SK-N-MC (cell line): Measurements from ENCODE around the gene ZEB2.

ENCODE experiments used
- EZH2 ChIP-seq: fragments of 200-600 bp; sonication (generic); IDR thresholded peaks from one replicate; pipeline ENCODE4 v1.6.1; 2017; ENCODE audit warnings: antibody characterized with exemption
- POLR2AphosphoS5 ChIP-seq: IDR thresholded peaks from 2 replicates; pipeline ENCODE4 v1.6.1; 2012; ENCODE audit warnings: mild to moderate bottlenecking, low read depth, low read length, borderline replicate concordance

GRCh38 chr2:144358979-144359541, 160.9 kb downstream of the ZEB2 start:
- no peak for TF ChIP-seq EZH2
- TF ChIP-seq POLR2AphosphoS5: no peak
